ENCODE data around the gene TMEM86A. TPM values are rescaled to one million over a fixed set of nuclear protein-coding genes. Genes with fewer than 3 reads are reported as not detected.

TMEM86A gene
- total RNA-seq: 10 to 100 TPM in 2 of 9 donors, 1 to 10 TPM in 7; 2.3 to 13.1 (median 4.9) TPM
- 1 to 10 TPM; 3.0 to 3.7 TPM for polyA plus RNA-seq
- long read RNA-seq, donor 1, transcript TMEM86A-201 (3 exons, 3,595 nt): major isoform, 5 of 8 reads
- long read RNA-seq, donor 1, partial matches to known transcripts: 0 of 8 reads
- long read RNA-seq, donor 1, other reads (novel, unspliced or antisense): 3 of 8 reads
- long read RNA-seq, donor 2, transcript TMEM86A-201 (3 exons, 3,595 nt): major isoform, 15 of 20 reads
- long read RNA-seq, donor 2, partial matches to known transcripts: 2 of 20 reads
- long read RNA-seq, donor 2, other reads (novel, unspliced or antisense): 3 of 20 reads
- long read RNA-seq, donor 3, partial matches to known transcripts: 0 of 3 reads
- long read RNA-seq, donor 3, other reads (novel, unspliced or antisense): 1 of 3 reads

GRCh38 chr11:18698341-18699268, at the start of gene TMEM86A:
Gene TMEM86A (plus strand): TSS chr11:18698779. CDS start chr11:18698887, 108 bp downstream.
- Histone ChIP-seq H3K4me1 (peaks cover 0 to 37% (median 21%) of the 10 kb centered on the region in 12 donors), H3K27me3 (no peaks in the 10 kb centered on the region), H3K27ac (peak within 1 kb of the TSS; percentile 38 to 97 (median 87)), H3K9me3 (no peaks in the 10 kb centered on the region), H3K36me3 (peaks cover 0 to 19% (median 4%) of the 10 kb centered on the region in 9 donors), H3K4me3 (peak within 1 kb of the TSS; percentile 64 to 97 (median 86))
- intact Hi-C loops (cut with DNase I): loop anchor here in 5 of 10 donors (1.0 to 5.0 kb wide), 6 partner anchors 61 to 376 kb away; partner anchors contain the start of genes SPTY2D1 (in 3 of the 5), UEVLD (in 2 of the 5), GTF2H1 (in 1 of the 5) and HPS5 (in 1 of the 5)
- TF ChIP-seq CTCF (IDR thresholded peaks at IDR 0.05): no peak
- peak; percentile 84 to 87 for TF ChIP-seq POLR2A (IDR thresholded peaks at IDR 0.05)
- DNase-seq (peak; percentile 94 to 98 (median 95)), ATAC-seq (peak; percentile 79 to 96 (median 91))
- 1 to 2% (median 1%) methylated on average over 20 to 98 of the region's 98 CpGs for WGBS, 4 donors

- intact Hi-C loops (cut with DNase I): no loop called here
- no peaks in the 10 kb centered on the region for H3K27me3 ChIP-seq
- H3K27ac ChIP-seq: no peak overlapping the region
- no peak overlapping the region for H3K4me3 ChIP-seq
- H3K4me1 ChIP-seq: no peaks in the 10 kb centered on the region
- TF ChIP-seq POLR2A (IDR thresholded peaks at IDR 0.05): no peak
- TF ChIP-seq CTCF (IDR thresholded peaks at IDR 0.05): no peak
- no peaks in the 10 kb centered on the region for H3K9me3 ChIP-seq
- no peak for ATAC-seq
- 69 to 95% (median 93%) methylated on average over 4 of the region's 4 CpGs for WGBS, 4 donors
- DNase-seq: no peak
- H3K36me3 ChIP-seq: no peaks in the 10 kb centered on the region
Measured at GRCh38 chr11:18650353-18650752, 48.2 kb upstream of the TMEM86A start.

- DNase-seq (peak in 4 of 5 donors; percentile 18 to 37 (median 24)), ATAC-seq (peak in 3 of 4 donors; percentile 13 to 50 (median 22))
- TF ChIP-seq CTCF (IDR thresholded peaks at IDR 0.05) (peak in 11 of 12 donors; percentile 20 to 50 (median 44)), POLR2A (IDR thresholded peaks at IDR 0.05) (no peak)
- 69 to 73% (median 71%) methylated on average over 19 of the region's 19 CpGs for WGBS, 4 donors
- Histone ChIP-seq H3K36me3 (no peaks in the 10 kb centered on the region), H3K27me3 (no peaks in the 10 kb centered on the region), H3K4me1 (no peaks in the 10 kb centered on the region), H3K4me3 (no peak overlapping the region), H3K27ac (no peak overlapping the region), H3K9me3 (no peaks in the 10 kb centered on the region)
- intact Hi-C loops (cut with DNase I): no loop called here
Measured at GRCh38 chr11:18650859-18651557, 47.6 kb upstream of the TMEM86A start.

Data from heart left ventricle (tissue), 16 donors.